Ishikawa (cell line): ENCODE data around the gene HIC1.

Experiments
- CEBPB ChIP-seq: IDR thresholded peaks from 2 replicates; pipeline ENCODE4 v1.6.1; 2012
- CREB1 ChIP-seq: IDR thresholded peaks from 2 replicates; pipeline ENCODE4 v1.6.1; 2012; ENCODE audit warnings: low read depth
- EGR1 ChIP-seq: IDR thresholded peaks from 2 replicates; pipeline ENCODE4 v1.6.1; 2012
- EP300 ChIP-seq: IDR thresholded peaks from 2 replicates; pipeline ENCODE4 v1.6.1; 2012; ENCODE audit warnings: borderline replicate concordance
- FOXM1 ChIP-seq: IDR thresholded peaks from 2 replicates; pipeline ENCODE4 v1.6.1; 2012; ENCODE audit warnings: low read depth, borderline replicate concordance
- MAX ChIP-seq: IDR thresholded peaks from 2 replicates; pipeline ENCODE4 v1.6.1; 2012
- NFIC ChIP-seq: IDR thresholded peaks from 2 replicates; pipeline ENCODE4 v1.6.1; 2012
- RAD21 ChIP-seq: IDR thresholded peaks from 2 replicates; pipeline ENCODE4 v1.6.1; 2012; ENCODE audit warnings: low read depth
- TAF1 ChIP-seq: IDR thresholded peaks from 2 replicates; pipeline ENCODE4 v1.6.1; 2012; ENCODE audit warnings: low read depth, mild to moderate bottlenecking
- TCF12 ChIP-seq: IDR thresholded peaks from 2 replicates; pipeline ENCODE4 v1.6.1; 2012; ENCODE audit warnings: low read depth
- TEAD4 ChIP-seq: IDR thresholded peaks from 2 replicates; pipeline ENCODE4 v1.6.1; 2012
- YY1 ChIP-seq: IDR thresholded peaks from 2 replicates; pipeline ENCODE4 v1.6.1; 2012; ENCODE audit warnings: low read depth
- ZBTB7A ChIP-seq: IDR thresholded peaks from 2 replicates; pipeline ENCODE4 v1.6.1; 2012; ENCODE audit warnings: low read depth
- TF ChIP-seq, protein P1 (sequence below): IDR thresholded peaks from 2 replicates; pipeline ENCODE4 v1.6.1; 2012; ENCODE audit warnings: low read depth, mild to moderate bottlenecking
- TF ChIP-seq, protein P2 (sequence below): IDR thresholded peaks from 2 replicates; pipeline ENCODE4 v1.6.1; 2012

Gene HIC1

GRCh38 chr17:2070241-2071023 is 15.5 kb downstream of the HIC1 start:
- TF ChIP-seq RAD21, result peak; percentile 48
- TF ChIP-seq TEAD4, result 0 out of 2 replicates have a peak, but pooled peaks have one; percentile 26
- no peak for TF ChIP-seq ZBTB7A
- TF ChIP-seq NFIC, result peak; percentile 50

DNA sequence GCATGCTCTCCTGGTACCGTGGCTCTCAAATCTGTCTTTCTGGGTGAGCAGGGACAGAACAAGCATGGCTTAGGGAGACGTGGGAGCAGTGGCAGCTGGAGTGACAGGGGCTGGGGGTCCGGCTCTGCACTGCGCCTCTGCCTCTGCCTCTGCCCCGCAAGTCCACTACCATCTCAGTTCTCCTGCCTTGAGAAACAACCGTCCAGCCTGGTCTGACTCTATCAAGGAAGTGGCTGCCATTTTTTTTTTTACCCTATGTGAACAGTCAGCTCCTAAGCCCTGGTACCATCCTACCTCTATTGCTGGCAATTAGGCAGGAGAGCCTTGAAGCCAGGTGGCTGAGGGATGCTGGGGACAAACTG is 16.1 kb downstream of the HIC1 start:
- TF ChIP-seq FOXM1 (no peak), TCF12 (no peak), NFIC (no peak), CEBPB (no peak), EP300 (no peak), ZBTB7A (no peak), EGR1 (no peak), MAX (no peak), TAF1 (no peak), CREB1 (no peak), RAD21 (no peak)
- TF ChIP-seq, protein P1, sequence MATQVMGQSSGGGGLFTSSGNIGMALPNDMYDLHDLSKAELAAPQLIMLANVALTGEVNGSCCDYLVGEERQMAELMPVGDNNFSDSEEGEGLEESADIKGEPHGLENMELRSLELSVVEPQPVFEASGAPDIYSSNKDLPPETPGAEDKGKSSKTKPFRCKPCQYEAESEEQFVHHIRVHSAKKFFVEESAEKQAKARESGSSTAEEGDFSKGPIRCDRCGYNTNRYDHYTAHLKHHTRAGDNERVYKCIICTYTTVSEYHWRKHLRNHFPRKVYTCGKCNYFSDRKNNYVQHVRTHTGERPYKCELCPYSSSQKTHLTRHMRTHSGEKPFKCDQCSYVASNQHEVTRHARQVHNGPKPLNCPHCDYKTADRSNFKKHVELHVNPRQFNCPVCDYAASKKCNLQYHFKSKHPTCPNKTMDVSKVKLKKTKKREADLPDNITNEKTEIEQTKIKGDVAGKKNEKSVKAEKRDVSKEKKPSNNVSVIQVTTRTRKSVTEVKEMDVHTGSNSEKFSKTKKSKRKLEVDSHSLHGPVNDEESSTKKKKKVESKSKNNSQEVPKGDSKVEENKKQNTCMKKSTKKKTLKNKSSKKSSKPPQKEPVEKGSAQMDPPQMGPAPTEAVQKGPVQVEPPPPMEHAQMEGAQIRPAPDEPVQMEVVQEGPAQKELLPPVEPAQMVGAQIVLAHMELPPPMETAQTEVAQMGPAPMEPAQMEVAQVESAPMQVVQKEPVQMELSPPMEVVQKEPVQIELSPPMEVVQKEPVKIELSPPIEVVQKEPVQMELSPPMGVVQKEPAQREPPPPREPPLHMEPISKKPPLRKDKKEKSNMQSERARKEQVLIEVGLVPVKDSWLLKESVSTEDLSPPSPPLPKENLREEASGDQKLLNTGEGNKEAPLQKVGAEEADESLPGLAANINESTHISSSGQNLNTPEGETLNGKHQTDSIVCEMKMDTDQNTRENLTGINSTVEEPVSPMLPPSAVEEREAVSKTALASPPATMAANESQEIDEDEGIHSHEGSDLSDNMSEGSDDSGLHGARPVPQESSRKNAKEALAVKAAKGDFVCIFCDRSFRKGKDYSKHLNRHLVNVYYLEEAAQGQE, result no peak
- TF ChIP-seq, protein P2, sequence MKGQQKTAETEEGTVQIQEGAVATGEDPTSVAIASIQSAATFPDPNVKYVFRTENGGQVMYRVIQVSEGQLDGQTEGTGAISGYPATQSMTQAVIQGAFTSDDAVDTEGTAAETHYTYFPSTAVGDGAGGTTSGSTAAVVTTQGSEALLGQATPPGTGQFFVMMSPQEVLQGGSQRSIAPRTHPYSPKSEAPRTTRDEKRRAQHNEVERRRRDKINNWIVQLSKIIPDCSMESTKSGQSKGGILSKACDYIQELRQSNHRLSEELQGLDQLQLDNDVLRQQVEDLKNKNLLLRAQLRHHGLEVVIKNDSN, result no peak

- TF ChIP-seq CEBPB, result no peak
- TF ChIP-seq EP300, result no peak
- no peak for TF ChIP-seq EGR1
- TF ChIP-seq FOXM1, result no peak
- TF ChIP-seq TEAD4, result no peak
- TF ChIP-seq TCF12, result no peak
- no peak for TF ChIP-seq CREB1
- TF ChIP-seq, protein P2, result no peak
- no peak for TF ChIP-seq TAF1
- TF ChIP-seq ZBTB7A, result no peak
- no peak for TF ChIP-seq RAD21
- TF ChIP-seq YY1, result no peak
- no peak for TF ChIP-seq MAX
- no peak for TF ChIP-seq NFIC
- TF ChIP-seq, protein P1, result no peak
Measured at GRCh38 chr17:2071455-2072281, 16.8 kb downstream of the HIC1 start.

DNA sequence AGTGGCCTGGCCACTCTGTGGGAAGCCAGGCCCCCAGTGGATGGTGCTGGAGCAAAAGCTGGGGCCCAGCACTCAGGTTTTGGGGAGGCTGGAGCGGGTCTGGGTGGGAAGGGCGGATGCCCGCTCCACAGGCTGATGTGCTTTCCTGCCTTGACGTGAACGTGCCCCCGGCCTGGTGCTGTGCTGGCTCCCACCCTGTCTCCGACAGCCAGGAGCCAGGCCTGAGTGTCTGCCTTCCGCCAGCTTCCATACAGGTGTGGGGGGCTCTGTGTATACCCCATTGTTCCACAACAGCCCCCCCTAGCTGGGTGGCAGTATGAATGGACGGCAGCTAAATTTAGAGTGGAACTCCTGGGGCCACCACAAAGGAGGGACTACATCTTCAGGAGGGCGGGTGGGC is 20.0 kb downstream of the HIC1 start:
- TF ChIP-seq TEAD4, result no peak
- no peak for TF ChIP-seq MAX
- TF ChIP-seq CEBPB, result no peak
- no peak for TF ChIP-seq EGR1
- no peak for TF ChIP-seq YY1
- no peak for TF ChIP-seq RAD21
- TF ChIP-seq TAF1, result no peak
- no peak for TF ChIP-seq TCF12
- TF ChIP-seq CREB1, result no peak
- TF ChIP-seq NFIC, result no peak
- no peak for TF ChIP-seq ZBTB7A
- no peak for TF ChIP-seq EP300
